Measurements from ENCODE around the gene HP. TPM values are rescaled to one million over a fixed set of nuclear protein-coding genes. Genes with fewer than 3 reads are reported as not detected.
"Not testable (repeated sequence)": the region's sequence is repeated elsewhere in the genome, so short reads cannot be mapped to it uniquely, and the experiment has no call there.

The HP gene
- total and polyA plus RNA-seq, 2 of the 13 experiments (the other 11 are each of a cell fraction or from before 2014, with no cell fraction given), result 387 to 524 TPM

- peak; percentile 37; the same call in 1 of the 2 replicates for TF ChIP-seq SP5 (CRISPR knock-in tag; IDR thresholded peaks at IDR 0.05; ENCODE audit: borderline replicate concordance, low read depth)
- TF ChIP-seq ZNF788 (CRISPR knock-in tag; IDR thresholded peaks at IDR 0.05; ENCODE audit: borderline replicate concordance), result peak; percentile 51; the same call in 1 of the 2 replicates
- TF ChIP-seq MAF1 (CRISPR knock-in tag; IDR thresholded peaks at IDR 0.05; ENCODE audit: borderline replicate concordance), result peak; percentile 68; the same call in 1 of the 2 replicates
- 0 out of 2 replicates have a peak, but pooled peaks have one; percentile 56 for TF ChIP-seq ZBTB39 (CRISPR knock-in tag; IDR thresholded peaks at IDR 0.05)
- TF ChIP-seq ZNF772 (CRISPR knock-in tag; IDR thresholded peaks at IDR 0.05), result peak; percentile 52; the same call in 1 of the 2 replicates
- TF ChIP-seq ZNF142 (CRISPR knock-in tag; IDR thresholded peaks at IDR 0.05), result 0 out of 2 replicates have a peak, but pooled peaks have one; percentile 42
- peak; percentile 82 for TF ChIP-seq HNF4A (CRISPR knock-in tag; IDR thresholded peaks at IDR 0.05)
- TF ChIP-seq SOX6 (IDR thresholded peaks at IDR 0.05), result not testable (repeated sequence)
- peak; percentile 97 for TF ChIP-seq SOX6 (CRISPR knock-in tag; IDR thresholded peaks at IDR 0.05)
- TF ChIP-seq ELF3 (CRISPR knock-in tag; IDR thresholded peaks at IDR 0.05), result peak; percentile 67; the same call in 1 of the 2 replicates
- peak; percentile 55 for TF ChIP-seq TCF7 (IDR thresholded peaks at IDR 0.05; ENCODE audit: low read depth)
- peak; percentile 60; the same call in 1 of the 2 replicates for TF ChIP-seq HMGXB3 (CRISPR knock-in tag; IDR thresholded peaks at IDR 0.05; ENCODE audit: borderline replicate concordance)
- TF ChIP-seq BRF2 (CRISPR knock-in tag; IDR thresholded peaks at IDR 0.05), result 0 out of 2 replicates have a peak, but pooled peaks have one; percentile 55
- TF ChIP-seq KDM6A (CRISPR knock-in tag; IDR thresholded peaks at IDR 0.05; ENCODE audit: low read depth), result peak; percentile 66
- TF ChIP-seq ZNF34 (CRISPR knock-in tag; IDR thresholded peaks at IDR 0.05; ENCODE audit: borderline replicate concordance), result 0 out of 2 replicates have a peak, but pooled peaks have one; percentile 51
- peak; percentile 88 for TF ChIP-seq CBFB (CRISPR knock-in tag; IDR thresholded peaks at IDR 0.05)
Measured at GRCh38 chr16:72054254-72054847, at the start of gene HP (continued).

Data from HepG2 (cell line).